GM19372 (cell line): ENCODE results near the gene HNF1A.
"Not testable (repeated sequence)": the region's sequence is repeated elsewhere in the genome, so short reads cannot be mapped to it uniquely, and the experiment has no call there.

Source experiments
- ATAC-seq: cut with Tn5 transposase; IDR thresholded peaks from one replicate; pipeline ENCODE4 v1.9.1; 2021; ENCODE audit warnings: mild to moderate bottlenecking, low read depth, moderate library complexity; ENCODE audit not compliant: unreplicated experiment

Gene HNF1A

GRCh38 chr12:120978296-120979219, at the start of gene HNF1A:
HNF1A (plus strand) TSS chr12:120978543; CDS start chr12:120978769, 226 bp downstream.
- ATAC-seq: no peak

GRCh38 chr12:120928864-120929652, 49.3 kb upstream of the HNF1A start:
- no peak for ATAC-seq

GRCh38 chr12:120930032-120930431, 48.3 kb upstream of the HNF1A start:
- no peak for ATAC-seq

GRCh38 chr12:120932058-120932457, 46.3 kb upstream of the HNF1A start:
- ATAC-seq: no peak

- no peak for ATAC-seq
These were observed 45.3 kb upstream of the HNF1A start for GRCh38 chr12:120932956-120933526.

GRCh38 chr12:120933786-120934185, 44.6 kb upstream of the HNF1A start:
- ATAC-seq: no peak

GRCh38 chr12:120936197-120936596, 42.1 kb upstream of the HNF1A start:
- ATAC-seq: no peak

GRCh38 chr12:120938496-120938895, 39.8 kb upstream of the HNF1A start:
- ATAC-seq: no peak

- no peak for ATAC-seq
These were observed 38.8 kb upstream of the HNF1A start for GRCh38 chr12:120939523-120939922.

GRCh38 chr12:120940006-120940405, 38.3 kb upstream of the HNF1A start:
- ATAC-seq: no peak

GRCh38 chr12:120940799-120941198, 37.5 kb upstream of the HNF1A start:
- no peak for ATAC-seq

GRCh38 chr12:120941412-120941811, 36.9 kb upstream of the HNF1A start:
- ATAC-seq: no peak

- no peak for ATAC-seq
These were observed 36.4 kb upstream of the HNF1A start for GRCh38 chr12:120941846-120942405.

- ATAC-seq: no peak
These were observed 34.9 kb upstream of the HNF1A start for GRCh38 chr12:120943482-120943881.

- ATAC-seq: no peak
These were observed 33.6 kb upstream of the HNF1A start for GRCh38 chr12:120944645-120945217.

- ATAC-seq: not testable (repeated sequence)
These were observed 32.8 kb upstream of the HNF1A start for GRCh38 chr12:120945516-120945915.

- ATAC-seq: not testable (repeated sequence)
These were observed 28.0 kb upstream of the HNF1A start for GRCh38 chr12:120950260-120950799.

GRCh38 chr12:120950807-120951206, 27.5 kb upstream of the HNF1A start:
- no peak for ATAC-seq

GRCh38 chr12:120955232-120955631, 23.1 kb upstream of the HNF1A start:
- ATAC-seq: no peak
